Activated naive CD4-positive, alpha-beta T cell treated with anti-CD3 and anti-CD28 coated beads, Interleukin-2, amount 10 ng/mL, durations not matched to agents 7 days and 5 days (primary cell): ENCODE data around the gene DCAKD.

Experiments used
- CTCF ChIA-PET: fragments of 350-600 bp; sonication (Branson Sonifier 250); formaldehyde crosslinking; loops from one replicate; lab custom pipeline; 2021; ENCODE audit warnings: antibody characterized with exemption; lab: Charles Lee
- DNase-seq: peaks from one replicate; pipeline ENCODE4 v3.0.0-alpha.2; 2020
- H3K27ac Mint-ChIP-seq: one replicate; pipeline ENCODE4 v1.8.0; 2021; ENCODE audit warnings: mild to moderate bottlenecking, moderate library complexity, mixed read lengths
- H3K27me3 Mint-ChIP-seq: one replicate; pipeline ENCODE4 v1.8.0; 2021; ENCODE audit warnings: mild to moderate bottlenecking, mixed read lengths
- H3K36me3 Mint-ChIP-seq: one replicate; pipeline ENCODE4 v1.8.0; 2021; ENCODE audit warnings: mixed read lengths
- H3K4me1 Mint-ChIP-seq: one replicate; pipeline ENCODE4 v1.8.0; 2021; ENCODE audit warnings: mixed read lengths
- H3K4me3 Mint-ChIP-seq: one replicate; pipeline ENCODE4 v1.8.0; 2021; ENCODE audit warnings: mild to moderate bottlenecking, moderate library complexity, mixed read lengths
- H3K9me3 Mint-ChIP-seq: one replicate; pipeline ENCODE4 v1.8.0; 2021; ENCODE audit warnings: mixed read lengths

The DCAKD gene

GRCh38 chr17:45016237-45016636 is 35.2 kb downstream of the DCAKD start:
- Mint-ChIP-seq H3K27me3 (peaks cover 52% of the 10 kb centered on the region), H3K27ac (no peak overlapping the region), H3K4me1 (peaks cover 16% of the 10 kb centered on the region), H3K36me3 (peaks cover 1% of the 10 kb centered on the region), H3K9me3 (no peaks in the 10 kb centered on the region), H3K4me3 (no peak overlapping the region)
- CTCF ChIA-PET: interaction anchor here (1.0 to 1.1 kb wide), 2 partner anchors 83 to 237 kb away, joined by 3 read pairs; no protein-coding TSS in a partner anchor
- DNase-seq: no peak

- peaks cover under 1% of the 10 kb centered on the region for H3K4me1 Mint-ChIP-seq
- no peaks in the 10 kb centered on the region for H3K9me3 Mint-ChIP-seq
- H3K36me3 Mint-ChIP-seq: no peaks in the 10 kb centered on the region
- CTCF ChIA-PET: interaction anchor here (1.1 to 1.6 kb wide), 2 partner anchors 9 to 86 kb away, joined by 4 to 5 read pairs; no protein-coding TSS in a partner anchor
- no peak for DNase-seq
- no peak overlapping the region for H3K4me3 Mint-ChIP-seq
- peaks cover 50% of the 10 kb centered on the region for H3K27me3 Mint-ChIP-seq
- no peak overlapping the region for H3K27ac Mint-ChIP-seq
Observed at GRCh38 chr17:45013021-45013997, 38.1 kb downstream of the DCAKD start.

DNA sequence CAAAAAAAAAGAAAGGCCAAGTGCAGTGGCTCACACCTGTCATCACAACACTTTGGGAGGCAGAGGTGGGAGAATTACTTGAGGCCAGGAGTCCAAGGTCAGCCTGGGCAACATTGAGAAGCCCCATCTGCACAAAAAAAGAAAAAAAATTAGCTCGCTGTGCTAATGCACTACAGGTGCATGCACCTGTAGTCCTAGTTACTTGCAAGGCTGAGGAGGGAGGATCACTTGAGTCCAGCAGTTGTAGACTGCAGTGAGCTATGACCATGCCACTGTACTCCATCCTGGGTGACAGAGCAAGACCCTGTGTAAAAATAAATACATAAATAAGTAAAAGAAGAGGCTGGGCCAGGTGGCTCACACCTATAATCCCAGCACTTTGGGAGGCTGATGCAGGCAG is 39.7 kb downstream of the DCAKD start:
- Mint-ChIP-seq H3K27ac (no peak overlapping the region), H3K36me3 (no peaks in the 10 kb centered on the region), H3K4me1 (no peaks in the 10 kb centered on the region), H3K9me3 (no peaks in the 10 kb centered on the region), H3K27me3 (peaks cover 53% of the 10 kb centered on the region), H3K4me3 (no peak overlapping the region)
- no peak for DNase-seq
- CTCF ChIA-PET: interaction anchor here (1.6 kb wide), 1 partner anchor 10 kb away, joined by 5 read pairs; no protein-coding TSS in a partner anchor

- H3K4me3 Mint-ChIP-seq: no peak overlapping the region
- no peak overlapping the region for H3K27ac Mint-ChIP-seq
- H3K9me3 Mint-ChIP-seq: no peaks in the 10 kb centered on the region
- H3K27me3 Mint-ChIP-seq: peaks cover 64% of the 10 kb centered on the region
- H3K4me1 Mint-ChIP-seq: no peaks in the 10 kb centered on the region
- CTCF ChIA-PET: interaction anchor here (1.0 kb wide), 1 partner anchor 90 kb away, joined by 3 read pairs; no protein-coding TSS in a partner anchor
- DNase-seq: no peak
- H3K36me3 Mint-ChIP-seq: no peaks in the 10 kb centered on the region
Observed at GRCh38 chr17:45009676-45010467, 41.6 kb downstream of the DCAKD start.

DNA sequence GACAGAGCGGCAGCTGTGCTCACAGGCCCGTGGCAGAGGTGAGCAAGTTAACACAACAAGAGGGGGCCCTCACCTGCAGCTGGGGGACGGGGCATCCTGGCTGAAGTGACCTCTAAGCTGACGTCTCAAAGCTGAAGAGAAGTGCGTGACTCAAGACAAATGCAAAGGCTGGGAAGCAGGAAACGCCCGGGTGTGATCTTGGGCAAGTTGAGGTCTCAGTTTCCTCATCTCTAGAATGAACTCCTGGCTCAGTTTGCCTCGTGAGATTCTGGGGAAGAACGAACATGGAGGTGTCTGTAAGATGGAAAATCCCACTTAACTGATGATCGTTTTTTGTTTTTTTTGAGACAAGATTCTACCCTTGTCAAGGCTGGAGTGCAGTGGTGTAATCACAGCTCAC is 43.2 kb downstream of the DCAKD start:
- H3K9me3 Mint-ChIP-seq: no peaks in the 10 kb centered on the region
- H3K27ac Mint-ChIP-seq: no peak overlapping the region
- DNase-seq: no peak
- H3K4me3 Mint-ChIP-seq: no peak overlapping the region
- no peaks in the 10 kb centered on the region for H3K4me1 Mint-ChIP-seq
- H3K27me3 Mint-ChIP-seq: peaks cover 78% of the 10 kb centered on the region
- CTCF ChIA-PET: interaction anchor here (1.2 kb wide), 1 partner anchor 91 kb away, joined by 4 read pairs; no protein-coding TSS in a partner anchor
- no peaks in the 10 kb centered on the region for H3K36me3 Mint-ChIP-seq

DNA sequence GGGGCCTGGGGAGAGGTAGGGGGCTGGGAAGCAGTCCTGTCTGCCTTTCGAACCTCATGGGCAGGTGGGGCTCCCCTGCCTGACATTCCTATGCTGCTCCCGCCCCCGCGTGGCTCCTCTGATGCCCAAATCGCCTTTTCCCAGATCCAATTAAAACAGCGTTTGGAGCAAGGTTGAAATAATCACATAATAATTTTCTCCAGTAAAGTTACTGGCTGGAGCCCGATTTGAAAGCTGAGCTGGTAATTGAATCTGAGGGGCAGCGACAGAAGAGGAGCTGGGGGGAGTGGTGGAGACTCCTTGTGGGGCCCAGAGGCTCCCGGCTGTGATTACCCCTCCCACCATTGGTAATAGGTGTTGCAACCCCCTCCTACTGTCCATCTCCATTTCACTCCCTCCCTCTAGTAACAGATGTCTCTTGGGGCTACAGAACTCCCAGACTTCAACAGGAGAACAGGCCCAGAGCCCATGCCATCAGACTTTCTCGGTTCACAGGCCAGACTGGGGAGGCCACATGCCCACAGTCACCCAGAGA is 44.4 kb downstream of the DCAKD start:
- no peak overlapping the region for H3K27ac Mint-ChIP-seq
- no peak for DNase-seq
- no peaks in the 10 kb centered on the region for H3K36me3 Mint-ChIP-seq
- H3K9me3 Mint-ChIP-seq: no peaks in the 10 kb centered on the region
- H3K4me1 Mint-ChIP-seq: no peaks in the 10 kb centered on the region
- H3K27me3 Mint-ChIP-seq: peaks cover 83% of the 10 kb centered on the region
- CTCF ChIA-PET: no interaction called here
- H3K4me3 Mint-ChIP-seq: no peak overlapping the region

- Mint-ChIP-seq H3K27ac (no peak overlapping the region), H3K9me3 (no peaks in the 10 kb centered on the region), H3K4me1 (no peaks in the 10 kb centered on the region), H3K27me3 (peaks cover 90% of the 10 kb centered on the region), H3K36me3 (no peaks in the 10 kb centered on the region), H3K4me3 (no peak overlapping the region)
- CTCF ChIA-PET: interaction anchor here (1.0 to 1.1 kb wide), 2 partner anchors 17 to 28 kb away, joined by 3 read pairs; no protein-coding TSS in a partner anchor
- DNase-seq: no peak
Observed at GRCh38 chr17:45005700-45006099, 45.7 kb downstream of the DCAKD start.

DNA sequence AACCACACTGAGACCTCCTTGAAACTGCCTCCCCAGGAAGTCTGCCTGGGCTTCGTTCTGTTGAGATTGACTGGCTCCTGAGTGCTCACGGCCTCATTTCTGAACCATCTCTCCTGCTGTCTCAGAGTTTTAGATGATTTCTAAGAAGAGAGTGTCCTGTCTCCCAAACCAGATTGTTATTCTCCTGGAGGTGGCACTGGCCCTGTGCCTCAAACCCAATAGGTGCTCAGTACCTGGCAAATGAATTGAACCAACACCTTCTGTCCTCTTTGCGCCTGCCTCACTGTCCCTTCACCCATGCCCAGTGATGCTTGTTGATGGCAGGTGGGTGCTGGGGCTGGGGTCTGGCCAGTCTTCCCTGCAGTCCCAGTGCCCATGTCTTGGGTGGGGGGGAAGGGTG is 47.0 kb downstream of the DCAKD start:
- no peak overlapping the region for H3K27ac Mint-ChIP-seq
- no peaks in the 10 kb centered on the region for H3K36me3 Mint-ChIP-seq
- no peak overlapping the region for H3K4me3 Mint-ChIP-seq
- H3K27me3 Mint-ChIP-seq: peaks cover 77% of the 10 kb centered on the region
- H3K9me3 Mint-ChIP-seq: no peaks in the 10 kb centered on the region
- H3K4me1 Mint-ChIP-seq: no peaks in the 10 kb centered on the region
- CTCF ChIA-PET: no interaction called here
- DNase-seq: no peak

- no peaks in the 10 kb centered on the region for H3K4me1 Mint-ChIP-seq
- no peak overlapping the region for H3K4me3 Mint-ChIP-seq
- CTCF ChIA-PET: no interaction called here
- H3K27ac Mint-ChIP-seq: no peak overlapping the region
- H3K27me3 Mint-ChIP-seq: peaks cover 72% of the 10 kb centered on the region
- no peaks in the 10 kb centered on the region for H3K9me3 Mint-ChIP-seq
- DNase-seq: no peak
- H3K36me3 Mint-ChIP-seq: no peaks in the 10 kb centered on the region
Observed at GRCh38 chr17:45003877-45004276, 47.6 kb downstream of the DCAKD start.

GRCh38 chr17:45001310-45001709 is 50.1 kb downstream of the DCAKD start:
- Mint-ChIP-seq H3K9me3 (no peaks in the 10 kb centered on the region), H3K4me1 (no peaks in the 10 kb centered on the region), H3K4me3 (no peak overlapping the region), H3K27me3 (peaks cover 73% of the 10 kb centered on the region), H3K27ac (no peak overlapping the region), H3K36me3 (no peaks in the 10 kb centered on the region)
- CTCF ChIA-PET: no interaction called here
- DNase-seq: no peak

DNA sequence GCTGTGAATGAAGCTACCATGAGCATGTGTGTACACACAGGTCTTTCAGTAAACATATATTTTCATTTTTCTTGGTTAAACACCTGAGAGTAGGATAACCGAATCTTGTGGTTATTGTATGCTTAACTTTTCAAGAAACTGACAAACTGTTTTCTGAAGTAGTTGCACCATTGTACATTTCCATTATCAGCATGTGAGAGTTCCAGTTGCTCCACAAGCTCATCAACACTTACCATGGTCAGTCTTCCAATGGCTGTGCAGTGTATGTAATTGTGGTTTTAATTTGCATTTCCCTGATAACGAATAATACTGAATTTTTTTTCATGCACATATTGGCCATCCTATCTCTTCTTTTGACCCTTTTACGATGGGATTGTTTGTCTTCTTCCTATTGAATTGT is 52.0 kb downstream of the DCAKD start:
- no peak for DNase-seq
- H3K27ac Mint-ChIP-seq: no peak overlapping the region
- peaks cover 67% of the 10 kb centered on the region for H3K27me3 Mint-ChIP-seq
- CTCF ChIA-PET: no interaction called here
- H3K4me3 Mint-ChIP-seq: no peak overlapping the region
- H3K9me3 Mint-ChIP-seq: no peaks in the 10 kb centered on the region
- H3K4me1 Mint-ChIP-seq: no peaks in the 10 kb centered on the region
- H3K36me3 Mint-ChIP-seq: no peaks in the 10 kb centered on the region

DNA sequence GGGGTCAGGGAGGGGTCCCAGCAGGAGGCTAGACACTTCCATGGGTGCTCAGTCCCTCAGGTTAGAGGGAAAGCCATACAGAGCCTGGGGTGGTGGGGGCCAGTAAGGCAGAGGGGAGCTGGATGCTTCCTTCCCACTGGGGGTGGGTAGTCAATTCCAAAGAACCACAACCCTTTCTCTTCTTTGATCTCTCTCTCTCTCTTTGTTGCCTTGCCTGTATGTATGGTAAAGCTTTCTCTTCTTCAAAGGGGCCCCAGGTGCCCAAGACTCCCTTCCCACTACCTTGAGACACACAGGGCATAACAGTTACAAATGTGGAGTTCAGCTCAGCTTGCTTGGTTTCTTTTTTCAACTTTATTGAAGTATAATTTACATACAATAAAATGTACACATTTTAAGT is 52.8 kb downstream of the DCAKD start:
- no peaks in the 10 kb centered on the region for H3K9me3 Mint-ChIP-seq
- CTCF ChIA-PET: interaction anchor here (1.6 kb wide), 1 partner anchor 9 kb away, joined by 4 read pairs; no protein-coding TSS in a partner anchor
- no peak for DNase-seq
- no peak overlapping the region for H3K4me3 Mint-ChIP-seq
- H3K36me3 Mint-ChIP-seq: no peaks in the 10 kb centered on the region
- no peaks in the 10 kb centered on the region for H3K4me1 Mint-ChIP-seq
- H3K27ac Mint-ChIP-seq: no peak overlapping the region
- peaks cover 66% of the 10 kb centered on the region for H3K27me3 Mint-ChIP-seq

DNA sequence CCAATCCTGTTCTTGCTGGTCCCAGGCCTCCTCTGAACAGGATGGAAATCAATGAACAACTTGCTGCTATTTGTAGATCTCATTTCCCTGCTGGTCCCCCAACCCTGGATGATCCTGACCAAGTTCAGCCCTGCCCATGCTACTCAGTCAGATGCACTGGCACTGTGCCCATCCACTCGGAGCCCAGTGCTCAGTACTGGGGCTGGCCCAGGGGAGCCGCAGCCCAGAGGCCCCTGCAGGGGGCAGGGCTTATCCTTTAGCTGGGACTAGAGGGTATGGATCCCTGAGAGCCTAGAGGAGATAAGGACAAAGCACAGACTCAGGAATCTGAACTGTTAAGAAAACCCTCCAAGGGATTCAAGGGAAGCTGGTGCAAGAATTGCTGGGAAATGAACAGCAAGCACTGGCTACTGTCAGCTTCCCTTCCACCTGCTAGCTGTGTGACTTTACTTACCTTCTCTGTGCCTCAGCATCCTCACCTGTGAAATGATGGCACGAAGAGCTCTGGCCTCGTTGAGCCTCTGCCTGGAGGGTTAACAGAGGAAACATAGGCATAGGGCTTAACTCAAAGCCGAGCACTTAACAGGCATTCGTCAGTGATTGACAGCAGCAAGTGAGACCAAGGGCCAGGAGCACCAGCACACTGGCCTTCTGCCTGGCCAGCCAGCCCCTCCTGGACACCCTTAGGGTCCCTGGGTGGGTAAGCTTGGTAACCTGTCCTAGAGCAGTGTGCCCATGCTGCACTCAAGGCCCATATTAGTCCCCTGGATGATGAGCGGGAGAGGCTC is 53.5 kb downstream of the DCAKD start:
- H3K36me3 Mint-ChIP-seq: no peaks in the 10 kb centered on the region
- no peak overlapping the region for H3K4me3 Mint-ChIP-seq
- no peak overlapping the region for H3K27ac Mint-ChIP-seq
- no peaks in the 10 kb centered on the region for H3K9me3 Mint-ChIP-seq
- CTCF ChIA-PET: interaction anchor here (1.6 kb wide), 1 partner anchor 8 kb away, joined by 4 read pairs; no protein-coding TSS in a partner anchor
- H3K4me1 Mint-ChIP-seq: no peaks in the 10 kb centered on the region
- peaks cover 63% of the 10 kb centered on the region for H3K27me3 Mint-ChIP-seq
- no peak for DNase-seq
